ENCODE data around the gene ATP9B.

DNA sequence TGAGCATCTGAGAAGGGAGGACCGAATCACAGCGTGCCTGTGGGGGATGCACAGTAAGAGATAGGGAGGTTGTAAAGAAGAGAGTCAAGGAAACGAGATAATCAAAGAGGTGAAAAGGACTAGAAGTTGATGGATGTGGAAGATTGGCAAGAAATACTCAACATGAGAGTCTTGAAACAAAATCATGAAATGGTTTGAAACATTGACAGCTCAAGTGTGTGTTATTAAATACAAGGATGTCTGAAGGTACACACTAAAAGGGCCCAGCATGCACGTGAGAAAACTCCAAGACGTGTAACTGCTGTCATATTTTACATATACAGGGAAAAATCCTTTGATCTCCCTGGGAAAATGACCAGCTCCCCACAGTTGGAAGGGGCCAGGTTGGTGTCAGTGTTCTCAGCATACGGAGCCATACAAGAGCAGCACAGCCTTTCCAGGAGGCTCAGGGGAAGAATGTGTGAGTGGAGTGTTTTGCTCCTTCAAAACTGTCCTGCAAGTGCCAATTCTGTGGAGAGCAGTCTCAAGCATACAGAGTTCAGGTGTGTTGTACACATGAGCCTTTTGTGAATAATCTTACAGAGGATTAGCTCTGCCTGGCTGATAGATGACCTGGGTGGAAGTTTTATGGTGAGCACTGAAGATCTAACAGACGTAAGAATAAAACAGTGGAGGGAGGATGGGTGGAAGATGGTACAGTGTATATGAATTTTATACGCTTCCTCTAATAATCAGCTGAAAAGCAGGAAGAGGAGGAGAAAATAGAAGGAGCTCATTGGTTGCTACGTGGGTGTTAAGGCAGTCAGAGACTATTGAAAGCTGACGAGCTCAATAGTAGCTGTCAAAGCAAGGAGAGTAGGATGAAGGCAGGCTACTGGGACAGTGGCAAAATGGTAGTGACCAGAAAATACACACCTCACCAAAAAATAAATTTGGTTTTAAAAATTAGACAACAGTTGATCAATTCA, 126.8 kb downstream of the ATP9B start:
- TF ChIP-seq, protein P1, sequence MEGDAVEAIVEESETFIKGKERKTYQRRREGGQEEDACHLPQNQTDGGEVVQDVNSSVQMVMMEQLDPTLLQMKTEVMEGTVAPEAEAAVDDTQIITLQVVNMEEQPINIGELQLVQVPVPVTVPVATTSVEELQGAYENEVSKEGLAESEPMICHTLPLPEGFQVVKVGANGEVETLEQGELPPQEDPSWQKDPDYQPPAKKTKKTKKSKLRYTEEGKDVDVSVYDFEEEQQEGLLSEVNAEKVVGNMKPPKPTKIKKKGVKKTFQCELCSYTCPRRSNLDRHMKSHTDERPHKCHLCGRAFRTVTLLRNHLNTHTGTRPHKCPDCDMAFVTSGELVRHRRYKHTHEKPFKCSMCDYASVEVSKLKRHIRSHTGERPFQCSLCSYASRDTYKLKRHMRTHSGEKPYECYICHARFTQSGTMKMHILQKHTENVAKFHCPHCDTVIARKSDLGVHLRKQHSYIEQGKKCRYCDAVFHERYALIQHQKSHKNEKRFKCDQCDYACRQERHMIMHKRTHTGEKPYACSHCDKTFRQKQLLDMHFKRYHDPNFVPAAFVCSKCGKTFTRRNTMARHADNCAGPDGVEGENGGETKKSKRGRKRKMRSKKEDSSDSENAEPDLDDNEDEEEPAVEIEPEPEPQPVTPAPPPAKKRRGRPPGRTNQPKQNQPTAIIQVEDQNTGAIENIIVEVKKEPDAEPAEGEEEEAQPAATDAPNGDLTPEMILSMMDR (IDR thresholded peaks at IDR 0.05): no peak
- no peak for TF ChIP-seq SIN3A (IDR thresholded peaks at IDR 0.05; ENCODE audit: borderline replicate concordance, insufficient read depth, low read depth, low read length)
- TF ChIP-seq POLR2AphosphoS5 (IDR thresholded peaks at IDR 0.05; ENCODE audit: low read depth, low read length): no peak

Data from Panc1 (cell line).